ENCODE measurements around the gene HSD17B3.

Gene HSD17B3

GRCh38 chr9:96232539-96233241, 69.3 kb downstream of the HSD17B3 start:
- no peak for DNase-seq

GRCh38 chr9:96232164-96232538, 69.8 kb downstream of the HSD17B3 start:
- no peak for DNase-seq

- DNase-seq, result no peak
Measured at GRCh38 chr9:96230002-96230401, 72.0 kb downstream of the HSD17B3 start.

- DNase-seq, result no peak
Measured at GRCh38 chr9:96222132-96222531, 79.8 kb downstream of the HSD17B3 start.

- DNase-seq, result no peak
Measured at GRCh38 chr9:96219900-96220257, 82.1 kb downstream of the HSD17B3 start.

GRCh38 chr9:96219026-96219899, 82.7 kb downstream of the HSD17B3 start:
- DNase-seq, result no peak

- no peak for DNase-seq
Measured at GRCh38 chr9:96217754-96218693, 84.0 kb downstream of the HSD17B3 start.

GRCh38 chr9:96217294-96217707, 84.7 kb downstream of the HSD17B3 start:
- DNase-seq, result no peak

- no peak for DNase-seq
Measured at GRCh38 chr9:96216583-96216982, 85.4 kb downstream of the HSD17B3 start.

- DNase-seq, result no peak
Measured at GRCh38 chr9:96215841-96216240, 86.1 kb downstream of the HSD17B3 start.

- DNase-seq, result no peak
Measured at GRCh38 chr9:96214635-96215034, 87.3 kb downstream of the HSD17B3 start.

GRCh38 chr9:96209407-96210271, 92.3 kb downstream of the HSD17B3 start:
- DNase-seq, result no peak

- no peak for DNase-seq
Measured at GRCh38 chr9:96206156-96206751, 95.7 kb downstream of the HSD17B3 start.

- no peak for DNase-seq
Measured at GRCh38 chr9:96204853-96205252, 97.1 kb downstream of the HSD17B3 start.

- no peak for DNase-seq
Measured at GRCh38 chr9:96203867-96204501, 98.0 kb downstream of the HSD17B3 start.

GRCh38 chr9:96202971-96203780, 98.8 kb downstream of the HSD17B3 start:
- no peak for DNase-seq

- no peak for DNase-seq
Measured at GRCh38 chr9:96201140-96201539, 100.8 kb downstream of the HSD17B3 start.

- no peak for DNase-seq
Measured at GRCh38 chr9:96199006-96199405, 103.0 kb downstream of the HSD17B3 start.

GRCh38 chr9:96195541-96195940, 106.4 kb downstream of the HSD17B3 start:
- DNase-seq, result no peak

GRCh38 chr9:96193236-96193755, 108.7 kb downstream of the HSD17B3 start:
- no peak for DNase-seq

Measured in NCI-H2081 treated with DMSO at 0.1 percent for 48 hours (cell line).